Breast epithelium (tissue), 3 donors: ENCODE results near the gene FAM81B.
"Not testable (repeated sequence)": the region's sequence is repeated elsewhere in the genome, so short reads cannot be mapped to it uniquely, and the experiment has no call there.

ENCODE experiments used
- POLR2A ChIP-seq: fragments of 450-650 bp; IDR thresholded peaks from one replicate; pipeline ENCODE4 v1.6.1; 2016; ENCODE audit warnings: antibody characterized with exemption, mild to moderate bottlenecking, moderate library complexity
- TF ChIP-seq, protein P1 (sequence below), 3 donors: fragments of 450-650 bp; IDR thresholded peaks; one replicate each; pipeline ENCODE4 v1.5.1; 2016 to 2017; ENCODE audit warnings: antibody characterized with exemption in 3 of 3, mild to moderate bottlenecking in 3 of 3, moderate library complexity in 3 of 3

DNA sequence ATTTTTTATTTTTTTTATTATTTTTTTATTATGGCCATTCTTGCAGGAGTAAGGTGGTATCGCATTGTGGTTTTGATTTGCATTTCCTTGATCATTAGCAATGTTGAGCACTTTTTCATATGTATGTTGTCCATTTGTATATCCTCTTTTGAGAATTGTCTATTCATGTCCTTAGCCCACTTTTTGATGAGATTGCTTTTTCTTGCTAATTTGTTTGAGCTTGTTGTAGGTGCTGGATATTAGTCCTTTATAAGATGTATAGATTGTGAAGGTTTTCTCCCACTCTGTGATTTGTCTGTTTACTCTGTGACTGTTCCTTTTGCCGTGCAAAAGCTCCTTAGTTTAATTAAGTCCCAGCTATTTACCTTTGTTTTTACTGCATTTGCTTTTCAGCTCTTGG lies 30.5 kb upstream of the FAM81B start:
- TF ChIP-seq, protein P1, sequence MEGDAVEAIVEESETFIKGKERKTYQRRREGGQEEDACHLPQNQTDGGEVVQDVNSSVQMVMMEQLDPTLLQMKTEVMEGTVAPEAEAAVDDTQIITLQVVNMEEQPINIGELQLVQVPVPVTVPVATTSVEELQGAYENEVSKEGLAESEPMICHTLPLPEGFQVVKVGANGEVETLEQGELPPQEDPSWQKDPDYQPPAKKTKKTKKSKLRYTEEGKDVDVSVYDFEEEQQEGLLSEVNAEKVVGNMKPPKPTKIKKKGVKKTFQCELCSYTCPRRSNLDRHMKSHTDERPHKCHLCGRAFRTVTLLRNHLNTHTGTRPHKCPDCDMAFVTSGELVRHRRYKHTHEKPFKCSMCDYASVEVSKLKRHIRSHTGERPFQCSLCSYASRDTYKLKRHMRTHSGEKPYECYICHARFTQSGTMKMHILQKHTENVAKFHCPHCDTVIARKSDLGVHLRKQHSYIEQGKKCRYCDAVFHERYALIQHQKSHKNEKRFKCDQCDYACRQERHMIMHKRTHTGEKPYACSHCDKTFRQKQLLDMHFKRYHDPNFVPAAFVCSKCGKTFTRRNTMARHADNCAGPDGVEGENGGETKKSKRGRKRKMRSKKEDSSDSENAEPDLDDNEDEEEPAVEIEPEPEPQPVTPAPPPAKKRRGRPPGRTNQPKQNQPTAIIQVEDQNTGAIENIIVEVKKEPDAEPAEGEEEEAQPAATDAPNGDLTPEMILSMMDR (IDR thresholded peaks at IDR 0.05), result not testable (repeated sequence)
- not testable (repeated sequence) for TF ChIP-seq POLR2A
